Sigmoid colon (tissue), 4 donors: ENCODE data around the gene GRPEL1.

ENCODE experiments used
- POLR2A ChIP-seq, 2 donors: fragments of 450-650 bp; IDR thresholded peaks; one replicate each; pipeline ENCODE4 v1.6.1; 2016; ENCODE audit warnings: antibody characterized with exemption in 2 of 2, mild to moderate bottlenecking in 2 of 2, moderate library complexity in 2 of 2
- POLR2AphosphoS5 ChIP-seq, 4 donors: sonication (generic); formaldehyde crosslinking; IDR thresholded peaks; one replicate each; pipeline ENCODE4 v1.6.1; 2017; ENCODE audit warnings: antibody characterized with exemption in 4 of 4
- TF ChIP-seq, protein P1 (sequence below), 4 experiments: fragments of 450-650 bp in 3 of 4; fragments of 200-600 bp in 1 of 4; IDR thresholded peaks; one replicate each; pipeline ENCODE4 v1.5.1; 2016 to 2019; ENCODE audit warnings: antibody characterized with exemption in 4 of 4, mild to moderate bottlenecking in 3 of 4, moderate library complexity in 2 of 4

DNA sequence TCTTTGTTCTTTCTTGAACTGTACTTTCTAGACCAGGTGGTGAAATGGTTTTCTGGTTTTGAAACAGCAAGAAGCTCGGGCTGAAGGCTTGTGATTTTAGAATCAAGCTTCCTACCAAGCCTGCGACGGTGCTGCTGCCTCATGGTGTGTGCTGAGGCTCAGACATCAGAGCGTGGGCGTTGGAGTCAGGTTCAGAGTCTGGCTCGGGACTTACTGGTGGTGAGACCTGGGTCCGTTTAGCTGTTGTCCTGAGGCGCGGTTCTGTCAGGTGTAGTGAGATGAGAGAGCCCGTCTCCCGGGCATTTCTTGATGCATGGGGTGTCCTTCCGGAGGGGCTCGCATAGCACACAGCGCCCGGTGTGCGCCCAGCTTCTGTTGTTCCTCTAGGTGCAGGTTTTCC, 44.4 kb downstream of the GRPEL1 start:
- TF ChIP-seq POLR2A (IDR thresholded peaks at IDR 0.05) (no peak), POLR2AphosphoS5 (IDR thresholded peaks at IDR 0.05) (no peak)
- TF ChIP-seq, protein P1, sequence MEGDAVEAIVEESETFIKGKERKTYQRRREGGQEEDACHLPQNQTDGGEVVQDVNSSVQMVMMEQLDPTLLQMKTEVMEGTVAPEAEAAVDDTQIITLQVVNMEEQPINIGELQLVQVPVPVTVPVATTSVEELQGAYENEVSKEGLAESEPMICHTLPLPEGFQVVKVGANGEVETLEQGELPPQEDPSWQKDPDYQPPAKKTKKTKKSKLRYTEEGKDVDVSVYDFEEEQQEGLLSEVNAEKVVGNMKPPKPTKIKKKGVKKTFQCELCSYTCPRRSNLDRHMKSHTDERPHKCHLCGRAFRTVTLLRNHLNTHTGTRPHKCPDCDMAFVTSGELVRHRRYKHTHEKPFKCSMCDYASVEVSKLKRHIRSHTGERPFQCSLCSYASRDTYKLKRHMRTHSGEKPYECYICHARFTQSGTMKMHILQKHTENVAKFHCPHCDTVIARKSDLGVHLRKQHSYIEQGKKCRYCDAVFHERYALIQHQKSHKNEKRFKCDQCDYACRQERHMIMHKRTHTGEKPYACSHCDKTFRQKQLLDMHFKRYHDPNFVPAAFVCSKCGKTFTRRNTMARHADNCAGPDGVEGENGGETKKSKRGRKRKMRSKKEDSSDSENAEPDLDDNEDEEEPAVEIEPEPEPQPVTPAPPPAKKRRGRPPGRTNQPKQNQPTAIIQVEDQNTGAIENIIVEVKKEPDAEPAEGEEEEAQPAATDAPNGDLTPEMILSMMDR (IDR thresholded peaks at IDR 0.05) = no peak
